Mammary epithelial cell (primary cell): ENCODE results near the gene SORBS2.

Experiments
- EZH2 ChIP-seq: IDR thresholded peaks from 2 replicates; pipeline ENCODE4 v1.6.1; 2012; ENCODE audit warnings: low read length, inconsistent platforms, borderline replicate concordance
- TF ChIP-seq, protein P1 (sequence below), 2 donors: IDR thresholded peaks in 1 of 2; conservative IDR thresholded peaks in 1 of 2; 2 replicates each; pipeline ENCODE4 v1.5.1; 2011 to 2012; ENCODE audit warnings: inconsistent platforms in 2 of 2, low read length in 2 of 2, mild to moderate bottlenecking in 2 of 2, control low read depth in 1 of 2, low read depth in 1 of 2; ENCODE audit not compliant: insufficient read depth in 1 of 2; ENCODE audit errors: extremely low read depth in 1 of 2

DNA sequence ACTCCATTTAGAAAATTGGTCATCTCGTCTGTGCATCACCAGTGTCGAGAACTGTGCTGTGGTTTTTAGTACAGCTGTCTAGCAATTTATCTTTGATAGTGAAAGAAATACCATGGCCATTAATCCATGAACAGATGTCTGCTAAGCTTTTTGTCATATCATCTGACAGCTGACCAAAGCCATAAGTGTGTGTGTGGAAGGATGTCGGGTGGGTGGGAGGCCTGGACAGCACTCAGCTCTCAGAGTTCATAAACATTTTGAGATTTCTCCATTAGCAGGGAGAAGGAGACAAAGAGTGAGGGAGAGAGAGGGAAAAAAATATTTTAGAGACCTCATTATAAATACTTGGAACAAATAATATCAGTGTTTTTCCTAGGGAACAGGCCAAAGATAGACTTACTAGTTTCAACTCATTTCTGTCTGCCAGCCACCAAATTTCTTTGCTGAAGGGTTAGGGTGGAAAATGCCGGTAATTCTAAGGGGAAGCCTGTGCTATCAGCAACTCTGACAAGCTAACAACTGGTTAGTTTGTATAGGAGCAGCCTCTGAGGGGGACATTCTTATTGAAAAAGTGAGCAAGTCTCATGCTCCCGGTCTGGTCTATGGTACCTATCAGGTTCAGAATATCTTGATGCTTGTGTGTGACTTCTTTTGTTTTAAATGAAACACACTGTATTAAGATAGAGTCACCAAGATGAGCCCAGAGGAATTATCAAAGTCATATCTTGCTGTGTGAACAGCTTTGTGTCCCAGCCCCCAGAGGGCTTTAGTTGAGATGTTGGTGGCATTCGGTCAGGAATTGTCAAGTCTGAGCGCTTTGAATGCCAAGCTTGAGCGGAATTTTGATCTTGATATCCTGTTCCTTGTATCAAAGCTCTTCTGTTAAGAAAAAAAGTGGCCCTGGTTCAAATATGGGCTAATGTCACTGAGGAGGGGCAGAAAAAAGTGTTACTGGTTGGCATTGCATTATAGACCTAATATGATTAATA, 234.7 kb downstream of the SORBS2 start:
- TF ChIP-seq, protein P1, sequence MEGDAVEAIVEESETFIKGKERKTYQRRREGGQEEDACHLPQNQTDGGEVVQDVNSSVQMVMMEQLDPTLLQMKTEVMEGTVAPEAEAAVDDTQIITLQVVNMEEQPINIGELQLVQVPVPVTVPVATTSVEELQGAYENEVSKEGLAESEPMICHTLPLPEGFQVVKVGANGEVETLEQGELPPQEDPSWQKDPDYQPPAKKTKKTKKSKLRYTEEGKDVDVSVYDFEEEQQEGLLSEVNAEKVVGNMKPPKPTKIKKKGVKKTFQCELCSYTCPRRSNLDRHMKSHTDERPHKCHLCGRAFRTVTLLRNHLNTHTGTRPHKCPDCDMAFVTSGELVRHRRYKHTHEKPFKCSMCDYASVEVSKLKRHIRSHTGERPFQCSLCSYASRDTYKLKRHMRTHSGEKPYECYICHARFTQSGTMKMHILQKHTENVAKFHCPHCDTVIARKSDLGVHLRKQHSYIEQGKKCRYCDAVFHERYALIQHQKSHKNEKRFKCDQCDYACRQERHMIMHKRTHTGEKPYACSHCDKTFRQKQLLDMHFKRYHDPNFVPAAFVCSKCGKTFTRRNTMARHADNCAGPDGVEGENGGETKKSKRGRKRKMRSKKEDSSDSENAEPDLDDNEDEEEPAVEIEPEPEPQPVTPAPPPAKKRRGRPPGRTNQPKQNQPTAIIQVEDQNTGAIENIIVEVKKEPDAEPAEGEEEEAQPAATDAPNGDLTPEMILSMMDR (conservative IDR thresholded peaks at IDR 0.05 in 1 of 2, IDR thresholded peaks at IDR 0.05 in 1 of 2; ENCODE audit: extremely low read depth in 1 of 2, insufficient read depth in 1 of 2, low read depth in 1 of 2, low read length in 2 of 2): no peak
- TF ChIP-seq EZH2: no peak
